Fibroblast of mammary gland (primary cell): Measurements from ENCODE around the gene AFG1L.
A peak's percentile ranks its signal among the peaks of the same experiment; 100 is the strongest.

Experiments used
- DNase-seq: peaks from one replicate; pipeline ENCODE4 v3.0.0-alpha.2; 2010; ENCODE audit warnings: low read depth
- H3K4me3 ChIP-seq: 2 replicates; pipeline ENCODE4 v1.5.1; 2011; ENCODE audit warnings: low read depth, mild to moderate bottlenecking, low read length, moderate library complexity; ENCODE audit not compliant: control insufficient read depth
- CTCF ChIP-seq: conservative IDR thresholded peaks from 2 replicates; pipeline ENCODE4 v1.5.1; 2011; ENCODE audit warnings: low read depth, low read length, inconsistent platforms; ENCODE audit not compliant: control insufficient read depth, insufficient read depth

AFG1L gene

GRCh38 chr6:108549241-108549640 is 254.4 kb downstream of the AFG1L start:
- TF ChIP-seq CTCF: no peak
- no peak for DNase-seq
- no peak overlapping the region for H3K4me3 ChIP-seq

- DNase-seq: no peak
- H3K4me3 ChIP-seq: no peak overlapping the region
- no peak for TF ChIP-seq CTCF
These were observed 254.9 kb downstream of the AFG1L start for GRCh38 chr6:108549741-108550140.

- DNase-seq: no peak
- H3K4me3 ChIP-seq: no peak overlapping the region
- no peak for TF ChIP-seq CTCF
These were observed 255.4 kb downstream of the AFG1L start for GRCh38 chr6:108550256-108550655.

- DNase-seq: no peak
- H3K4me3 ChIP-seq: no peak overlapping the region
- no peak for TF ChIP-seq CTCF
These were observed 260.7 kb downstream of the AFG1L start for GRCh38 chr6:108555399-108556052.

- H3K4me3 ChIP-seq: no peak overlapping the region
- TF ChIP-seq CTCF: no peak
- no peak for DNase-seq
These were observed 261.4 kb downstream of the AFG1L start for GRCh38 chr6:108556250-108556649.

GRCh38 chr6:108556866-108557493 is 262.1 kb downstream of the AFG1L start:
- no peak for TF ChIP-seq CTCF
- DNase-seq: no peak
- peak overlapping the region; percentile 90 for H3K4me3 ChIP-seq
